ENCODE results near the gene ITIH6.

DNA sequence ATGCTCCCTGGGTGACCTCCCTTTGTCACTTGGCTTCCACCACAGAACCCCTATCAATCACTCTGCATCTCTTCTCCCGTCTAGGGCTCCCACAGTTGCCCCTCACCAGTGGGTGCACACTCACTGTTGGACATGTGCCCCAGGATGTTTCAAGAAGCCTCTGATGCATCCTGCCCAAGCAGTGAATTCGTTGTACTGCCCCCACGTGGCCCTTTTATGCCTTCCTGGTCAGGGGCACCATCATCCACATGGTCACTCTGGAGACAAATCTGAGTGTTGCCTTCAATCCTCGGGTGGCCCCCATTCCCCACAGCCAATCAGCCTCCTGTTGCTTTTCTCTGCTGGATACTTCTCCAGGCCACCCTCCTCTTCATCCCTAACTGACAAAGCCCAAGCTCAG, 12.2 kb downstream of the ITIH6 start:
- TF ChIP-seq POLR2AphosphoS5 (IDR thresholded peaks at IDR 0.05; ENCODE audit: low read depth, low read length) (no peak), POLR2A (IDR thresholded peaks at IDR 0.05; ENCODE audit: low read depth, low read length) (no peak), PAX5 (IDR thresholded peaks at IDR 0.05; ENCODE audit: insufficient read depth, low read length, severe bottlenecking) (no peak), TAF1 (IDR thresholded peaks at IDR 0.05; ENCODE audit: low read depth, low read length) (no peak), SPI1 (IDR thresholded peaks at IDR 0.05; ENCODE audit: low read depth, low read length) (no peak), POU2F2 (IDR thresholded peaks at IDR 0.05; ENCODE audit: low read depth, low read length) (no peak)
